HCT116 (cell line): ENCODE data around the gene FAM13A.

ENCODE experiments used
- EZH2 ChIP-seq: fragments of 200-600 bp; sonication (generic); IDR thresholded peaks from 2 replicates; pipeline ENCODE4 v1.6.1; 2017; ENCODE audit warnings: antibody characterized with exemption, mixed run types
- POLR2AphosphoS5 ChIP-seq: IDR thresholded peaks from 2 replicates; pipeline ENCODE4 v1.6.1; 2011; ENCODE audit warnings: mild to moderate bottlenecking, low read depth, low read length, moderate library complexity
- TF ChIP-seq, protein P1 (sequence below), 3 experiments: fragments of 200-600 bp in 1 of 3; sonication (generic) in 1 of 3; IDR thresholded peaks in 2 of 3; conservative IDR thresholded peaks in 1 of 3; 2 replicates each; pipeline ENCODE4 v1.5.1; 2012 to 2017; ENCODE audit warnings: low read depth in 2 of 3, low read length in 2 of 3, antibody characterized with exemption in 1 of 3, borderline replicate concordance in 1 of 3, control low read depth in 1 of 3, mild to moderate bottlenecking in 1 of 3, mixed read lengths in 1 of 3, mixed run types in 1 of 3, moderate library complexity in 1 of 3; ENCODE audit not compliant: insufficient read depth in 1 of 3

DNA sequence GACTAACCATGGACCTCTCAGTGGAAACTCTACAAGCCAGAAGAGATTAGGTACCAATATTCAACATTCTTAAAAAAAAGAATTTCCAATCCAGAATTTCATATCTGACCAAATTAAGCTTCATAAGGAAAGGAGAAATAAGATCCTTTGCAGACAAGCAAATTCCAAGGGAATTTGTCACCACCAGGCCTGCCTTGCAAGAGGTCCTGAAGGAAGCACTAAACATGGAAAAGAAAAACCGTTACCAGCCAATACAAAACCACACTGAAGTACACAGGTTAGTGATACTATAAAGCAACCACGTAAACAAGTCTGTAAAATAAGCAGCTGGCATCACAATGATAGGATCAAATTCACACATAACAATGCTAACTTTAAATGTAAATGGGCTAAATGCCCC, 156.6 kb downstream of the FAM13A start:
- TF ChIP-seq, protein P1, sequence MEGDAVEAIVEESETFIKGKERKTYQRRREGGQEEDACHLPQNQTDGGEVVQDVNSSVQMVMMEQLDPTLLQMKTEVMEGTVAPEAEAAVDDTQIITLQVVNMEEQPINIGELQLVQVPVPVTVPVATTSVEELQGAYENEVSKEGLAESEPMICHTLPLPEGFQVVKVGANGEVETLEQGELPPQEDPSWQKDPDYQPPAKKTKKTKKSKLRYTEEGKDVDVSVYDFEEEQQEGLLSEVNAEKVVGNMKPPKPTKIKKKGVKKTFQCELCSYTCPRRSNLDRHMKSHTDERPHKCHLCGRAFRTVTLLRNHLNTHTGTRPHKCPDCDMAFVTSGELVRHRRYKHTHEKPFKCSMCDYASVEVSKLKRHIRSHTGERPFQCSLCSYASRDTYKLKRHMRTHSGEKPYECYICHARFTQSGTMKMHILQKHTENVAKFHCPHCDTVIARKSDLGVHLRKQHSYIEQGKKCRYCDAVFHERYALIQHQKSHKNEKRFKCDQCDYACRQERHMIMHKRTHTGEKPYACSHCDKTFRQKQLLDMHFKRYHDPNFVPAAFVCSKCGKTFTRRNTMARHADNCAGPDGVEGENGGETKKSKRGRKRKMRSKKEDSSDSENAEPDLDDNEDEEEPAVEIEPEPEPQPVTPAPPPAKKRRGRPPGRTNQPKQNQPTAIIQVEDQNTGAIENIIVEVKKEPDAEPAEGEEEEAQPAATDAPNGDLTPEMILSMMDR (IDR thresholded peaks at IDR 0.05 in 2 of 3, conservative IDR thresholded peaks at IDR 0.05 in 1 of 3; ENCODE audit: borderline replicate concordance in 1 of 3, insufficient read depth in 1 of 3, low read depth in 2 of 3, low read length in 2 of 3), result no peak
- TF ChIP-seq EZH2, result no peak
- no peak for TF ChIP-seq POLR2AphosphoS5
